ENCODE data around the gene ONECUT1. TPM values are rescaled to one million over a fixed set of nuclear protein-coding genes. Genes with fewer than 3 reads are reported as not detected.
A peak's percentile ranks its signal among the peaks of the same experiment; 100 is the strongest.

ONECUT1 gene
- polyA plus RNA-seq, 2 of the 4 experiments (the other 2 are of a cell fraction): 0.05 to 0.36 TPM

DNA sequence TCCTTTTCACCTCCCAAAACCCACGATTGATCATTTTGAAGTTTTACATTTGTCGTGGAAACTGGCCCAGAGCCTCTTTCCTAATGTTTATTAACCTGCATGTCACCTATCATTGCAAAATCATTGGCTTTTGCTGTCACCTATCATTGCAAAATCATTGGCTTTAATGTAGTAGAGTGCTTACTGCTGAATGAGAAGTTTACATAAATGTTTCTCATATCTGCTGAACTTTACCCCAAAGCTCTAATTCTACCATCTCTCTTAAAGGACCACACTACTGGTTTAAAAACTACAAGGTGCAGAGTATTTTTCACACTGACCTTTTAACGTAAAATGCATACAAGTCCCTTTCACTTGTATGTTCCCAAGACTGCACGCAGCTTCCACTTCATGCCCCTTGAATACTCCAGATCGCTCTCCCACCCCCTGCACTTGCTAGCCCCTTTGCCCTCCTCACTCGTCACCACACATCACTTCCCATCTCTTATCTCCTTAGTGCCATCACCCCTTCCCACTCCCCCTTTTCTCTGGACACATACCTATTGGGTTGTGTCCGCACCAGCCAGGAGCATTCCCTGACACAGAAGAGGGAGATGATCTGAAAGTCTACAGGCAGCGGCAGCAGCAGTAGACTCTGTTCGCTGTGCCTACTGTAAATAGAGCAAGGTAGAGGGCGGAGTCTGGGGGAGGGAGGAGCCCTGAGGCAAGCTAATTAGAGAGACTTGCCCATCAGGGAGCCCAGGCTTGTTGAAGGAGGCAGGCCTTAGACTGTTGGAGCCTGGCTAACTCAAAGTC is 80.8 kb downstream of the ONECUT1 start:
- ChIA-PET CTCF (interaction anchor here (0.9 to 4.2 kb wide), 3 partner anchors 9 to 25 kb away, joined by 3 to 17 read pairs (median 10); no protein-coding TSS in a partner anchor), POLR2A (no interaction called here)
- no peak for DNase-seq (ENCODE audit: low read depth in 1 of 2, low spot score in 1 of 2)
- H3K4me3 ChIP-seq: no peak overlapping the region
- TF ChIP-seq, protein P1, sequence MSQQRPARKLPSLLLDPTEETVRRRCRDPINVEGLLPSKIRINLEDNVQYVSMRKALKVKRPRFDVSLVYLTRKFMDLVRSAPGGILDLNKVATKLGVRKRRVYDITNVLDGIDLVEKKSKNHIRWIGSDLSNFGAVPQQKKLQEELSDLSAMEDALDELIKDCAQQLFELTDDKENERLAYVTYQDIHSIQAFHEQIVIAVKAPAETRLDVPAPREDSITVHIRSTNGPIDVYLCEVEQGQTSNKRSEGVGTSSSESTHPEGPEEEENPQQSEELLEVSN (IDR thresholded peaks at IDR 0.05; ENCODE audit: borderline replicate concordance, low read depth): no peak
- TF ChIP-seq FOXS1 (CRISPR knock-in tag; IDR thresholded peaks at IDR 0.05): no peak
- TF ChIP-seq BHLHE40 (IDR thresholded peaks at IDR 0.05; ENCODE audit: low read depth, low read length): no peak
- TF ChIP-seq RFX5 (IDR thresholded peaks at IDR 0.05): no peak
- TF ChIP-seq CBX8 (IDR thresholded peaks at IDR 0.05): no peak
- TF ChIP-seq NR3C1 (IDR thresholded peaks at IDR 0.05): no peak
- TF ChIP-seq, protein P2, sequence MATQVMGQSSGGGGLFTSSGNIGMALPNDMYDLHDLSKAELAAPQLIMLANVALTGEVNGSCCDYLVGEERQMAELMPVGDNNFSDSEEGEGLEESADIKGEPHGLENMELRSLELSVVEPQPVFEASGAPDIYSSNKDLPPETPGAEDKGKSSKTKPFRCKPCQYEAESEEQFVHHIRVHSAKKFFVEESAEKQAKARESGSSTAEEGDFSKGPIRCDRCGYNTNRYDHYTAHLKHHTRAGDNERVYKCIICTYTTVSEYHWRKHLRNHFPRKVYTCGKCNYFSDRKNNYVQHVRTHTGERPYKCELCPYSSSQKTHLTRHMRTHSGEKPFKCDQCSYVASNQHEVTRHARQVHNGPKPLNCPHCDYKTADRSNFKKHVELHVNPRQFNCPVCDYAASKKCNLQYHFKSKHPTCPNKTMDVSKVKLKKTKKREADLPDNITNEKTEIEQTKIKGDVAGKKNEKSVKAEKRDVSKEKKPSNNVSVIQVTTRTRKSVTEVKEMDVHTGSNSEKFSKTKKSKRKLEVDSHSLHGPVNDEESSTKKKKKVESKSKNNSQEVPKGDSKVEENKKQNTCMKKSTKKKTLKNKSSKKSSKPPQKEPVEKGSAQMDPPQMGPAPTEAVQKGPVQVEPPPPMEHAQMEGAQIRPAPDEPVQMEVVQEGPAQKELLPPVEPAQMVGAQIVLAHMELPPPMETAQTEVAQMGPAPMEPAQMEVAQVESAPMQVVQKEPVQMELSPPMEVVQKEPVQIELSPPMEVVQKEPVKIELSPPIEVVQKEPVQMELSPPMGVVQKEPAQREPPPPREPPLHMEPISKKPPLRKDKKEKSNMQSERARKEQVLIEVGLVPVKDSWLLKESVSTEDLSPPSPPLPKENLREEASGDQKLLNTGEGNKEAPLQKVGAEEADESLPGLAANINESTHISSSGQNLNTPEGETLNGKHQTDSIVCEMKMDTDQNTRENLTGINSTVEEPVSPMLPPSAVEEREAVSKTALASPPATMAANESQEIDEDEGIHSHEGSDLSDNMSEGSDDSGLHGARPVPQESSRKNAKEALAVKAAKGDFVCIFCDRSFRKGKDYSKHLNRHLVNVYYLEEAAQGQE (IDR thresholded peaks at IDR 0.05): no peak
- TF ChIP-seq, protein P3, sequence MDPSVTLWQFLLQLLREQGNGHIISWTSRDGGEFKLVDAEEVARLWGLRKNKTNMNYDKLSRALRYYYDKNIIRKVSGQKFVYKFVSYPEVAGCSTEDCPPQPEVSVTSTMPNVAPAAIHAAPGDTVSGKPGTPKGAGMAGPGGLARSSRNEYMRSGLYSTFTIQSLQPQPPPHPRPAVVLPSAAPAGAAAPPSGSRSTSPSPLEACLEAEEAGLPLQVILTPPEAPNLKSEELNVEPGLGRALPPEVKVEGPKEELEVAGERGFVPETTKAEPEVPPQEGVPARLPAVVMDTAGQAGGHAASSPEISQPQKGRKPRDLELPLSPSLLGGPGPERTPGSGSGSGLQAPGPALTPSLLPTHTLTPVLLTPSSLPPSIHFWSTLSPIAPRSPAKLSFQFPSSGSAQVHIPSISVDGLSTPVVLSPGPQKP (IDR thresholded peaks at IDR 0.05; ENCODE audit: low read depth, low read length): no peak
- no peak for TF ChIP-seq CHD2 (IDR thresholded peaks at IDR 0.05; ENCODE audit: low read length, partially characterized antibody)
- TF ChIP-seq, protein P4, sequence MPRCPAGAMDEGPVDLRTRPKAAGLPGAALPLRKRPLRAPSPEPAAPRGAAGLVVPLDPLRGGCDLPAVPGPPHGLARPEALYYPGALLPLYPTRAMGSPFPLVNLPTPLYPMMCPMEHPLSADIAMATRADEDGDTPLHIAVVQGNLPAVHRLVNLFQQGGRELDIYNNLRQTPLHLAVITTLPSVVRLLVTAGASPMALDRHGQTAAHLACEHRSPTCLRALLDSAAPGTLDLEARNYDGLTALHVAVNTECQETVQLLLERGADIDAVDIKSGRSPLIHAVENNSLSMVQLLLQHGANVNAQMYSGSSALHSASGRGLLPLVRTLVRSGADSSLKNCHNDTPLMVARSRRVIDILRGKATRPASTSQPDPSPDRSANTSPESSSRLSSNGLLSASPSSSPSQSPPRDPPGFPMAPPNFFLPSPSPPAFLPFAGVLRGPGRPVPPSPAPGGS (IDR thresholded peaks at IDR 0.05): no peak
- no peak for TF ChIP-seq HDAC2 (IDR thresholded peaks at IDR 0.05)
- no peak for TF ChIP-seq CBX2 (IDR thresholded peaks at IDR 0.05; ENCODE audit: borderline replicate concordance, low read depth)
- TF ChIP-seq FOSB (CRISPR knock-in tag; IDR thresholded peaks at IDR 0.05): no peak
- TF ChIP-seq, protein P5, sequence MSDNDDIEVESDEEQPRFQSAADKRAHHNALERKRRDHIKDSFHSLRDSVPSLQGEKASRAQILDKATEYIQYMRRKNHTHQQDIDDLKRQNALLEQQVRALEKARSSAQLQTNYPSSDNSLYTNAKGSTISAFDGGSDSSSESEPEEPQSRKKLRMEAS (IDR thresholded peaks at IDR 0.05): no peak
- TF ChIP-seq HOXA7 (CRISPR knock-in tag; IDR thresholded peaks at IDR 0.05): no peak
- no peak for TF ChIP-seq TP53 (CRISPR knock-in tag; IDR thresholded peaks at IDR 0.05)
- no peak overlapping the region for H3K4me2 ChIP-seq
- FAIRE-seq: no peak
- no peak overlapping the region for H3K27ac ChIP-seq
- peak; percentile 36 to 44; a peak in 3 of 6 replicates for ATAC-seq
- H3K9me3 ChIP-seq: no peaks in the 10 kb centered on the region
- 59% methylated on average over 10 of the region's 10 CpGs for WGBS (ENCODE audit: missing lambda C conversion rate)
- no peaks in the 10 kb centered on the region for H3K4me1 ChIP-seq

Other genes with a start within 250 kb of the ONECUT1 start
- gene ARPP19, start 221.3 kb downstream of the ONECUT1 start, polyA plus RNA-seq (2011; rRNA removed): 142 and 192 TPM in 2 replicates
- 97.0 to 102 TPM (median 102 TPM) in 3 replicates for gene ARPP19, start 221.3 kb downstream of the ONECUT1 start, polyA plus RNA-seq (2017; fragmentation: RNase III; extraction: RNeasy Plus Mini Kit Qiagen cat#74134 plus additional on column Dnase treatment)
- 22.6 and 25.9 TPM in 2 replicates for gene ATOSA, start 110.9 kb downstream of the ONECUT1 start, polyA plus RNA-seq (2011; rRNA removed)
- gene ATOSA, start 110.9 kb downstream of the ONECUT1 start, polyA plus RNA-seq (2017; fragmentation: RNase III; extraction: RNeasy Plus Mini Kit Qiagen cat#74134 plus additional on column Dnase treatment): 7.8 to 10.0 TPM (median 9.2 TPM) in 3 replicates